ENCODE data around the gene ABRAXAS1.
A peak's percentile ranks its signal among the peaks of the same experiment; 100 is the strongest.
"Not testable (repeated sequence)": the region's sequence is repeated elsewhere in the genome, so short reads cannot be mapped to it uniquely, and the experiment has no call there.

Gene ABRAXAS1

DNA sequence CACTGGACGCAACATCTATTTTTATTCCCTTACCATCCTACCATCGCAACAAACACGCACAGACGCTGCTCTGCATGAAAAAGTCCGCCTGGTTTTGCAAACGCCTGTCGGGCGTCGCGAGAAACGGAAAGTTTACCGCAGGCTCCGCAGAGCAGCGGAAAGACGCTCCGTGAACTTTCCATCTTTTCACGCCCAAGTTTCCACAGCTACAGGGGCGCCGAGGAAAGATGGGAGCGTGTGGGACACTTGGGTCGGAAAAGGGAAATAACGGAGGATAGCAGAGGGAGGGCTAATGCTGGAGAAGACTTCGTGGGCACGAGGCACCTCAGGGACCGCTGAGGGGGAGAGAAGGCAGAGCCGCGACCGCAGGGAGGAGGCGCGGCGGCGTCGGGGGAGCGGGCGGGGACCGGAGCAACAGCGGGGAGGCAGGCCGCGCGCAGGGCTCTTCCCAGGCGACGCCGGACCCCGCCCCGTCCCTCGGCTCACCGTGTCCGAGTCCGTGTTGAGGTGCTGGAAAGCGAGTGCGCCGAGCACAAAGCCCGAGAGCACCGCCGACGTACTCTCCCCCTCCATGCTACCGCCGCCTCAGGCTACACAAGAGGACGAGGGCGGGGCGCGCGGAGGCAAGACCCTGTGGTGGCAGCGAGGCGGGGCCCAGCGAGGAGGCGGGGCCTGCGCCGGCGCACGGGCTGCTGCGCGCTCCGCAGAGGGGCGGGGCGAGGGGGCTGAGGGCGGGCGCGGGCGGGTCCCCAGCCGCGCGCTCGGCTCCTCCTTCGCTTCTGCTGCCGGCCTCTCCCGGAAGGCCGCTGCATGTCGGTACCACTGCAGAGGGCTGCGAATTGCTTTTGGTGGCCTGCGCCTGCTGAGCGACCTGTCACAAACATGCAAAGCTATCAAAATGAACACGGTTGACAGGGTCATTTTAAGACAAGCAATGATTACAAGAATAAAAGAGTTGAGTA is at the start of gene ABRAXAS1:
Gene ABRAXAS1, minus strand, starts transcription at position 601 of the 962 bp plus-strand sequence. Its CDS starts 28 bp downstream, at position 573.
- Histone ChIP-seq H3K4me1 (ENCODE audit: control insufficient read depth, insufficient read depth, low read length) (peaks cover 7% of the 10 kb centered on the region), H3K27ac (ENCODE audit: low read depth, low read length) (peak within 1 kb of the TSS; percentile 93), H3K9ac (ENCODE audit: low read length) (peak within 1 kb of the TSS; percentile 73), H3K36me3 (ENCODE audit: control insufficient read depth, insufficient read depth, low read length) (no peaks in the 10 kb centered on the region), H3K27me3 (ENCODE audit: control insufficient read depth, insufficient read depth, low read length) (no peaks in the 10 kb centered on the region), H3K4me3 (ENCODE audit: low read length) (peak within 1 kb of the TSS; percentile 84)

DNA sequence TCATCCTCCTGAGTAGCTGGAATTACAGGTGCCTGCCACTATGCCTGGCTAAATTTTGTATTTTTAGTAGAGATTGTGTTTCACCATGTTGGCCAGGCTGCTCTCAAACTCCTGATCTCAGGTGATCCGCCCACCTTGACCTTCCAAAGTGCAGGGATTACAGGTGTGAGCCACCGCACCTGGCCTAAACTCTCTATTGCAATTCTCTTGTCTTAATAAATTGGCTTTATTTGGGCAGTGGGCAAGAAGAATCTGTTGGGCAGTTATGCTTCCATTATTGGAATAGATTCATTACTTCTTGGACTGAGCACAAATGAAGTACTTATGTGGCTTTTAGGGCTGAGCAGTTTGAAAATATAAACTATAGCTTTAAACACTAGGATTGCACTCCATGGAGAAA is 42.8 kb upstream of the ABRAXAS1 start:
- Histone ChIP-seq H3K4me1 (ENCODE audit: control insufficient read depth, insufficient read depth, low read length) (no peaks in the 10 kb centered on the region), H3K9ac (ENCODE audit: low read length) (no peak overlapping the region), H3K27me3 (ENCODE audit: control insufficient read depth, insufficient read depth, low read length) (no peaks in the 10 kb centered on the region), H3K36me3 (ENCODE audit: control insufficient read depth, insufficient read depth, low read length) (no peaks in the 10 kb centered on the region), H3K27ac (ENCODE audit: low read depth, low read length) (no peak overlapping the region), H3K4me3 (ENCODE audit: low read length) (no peak overlapping the region)

DNA sequence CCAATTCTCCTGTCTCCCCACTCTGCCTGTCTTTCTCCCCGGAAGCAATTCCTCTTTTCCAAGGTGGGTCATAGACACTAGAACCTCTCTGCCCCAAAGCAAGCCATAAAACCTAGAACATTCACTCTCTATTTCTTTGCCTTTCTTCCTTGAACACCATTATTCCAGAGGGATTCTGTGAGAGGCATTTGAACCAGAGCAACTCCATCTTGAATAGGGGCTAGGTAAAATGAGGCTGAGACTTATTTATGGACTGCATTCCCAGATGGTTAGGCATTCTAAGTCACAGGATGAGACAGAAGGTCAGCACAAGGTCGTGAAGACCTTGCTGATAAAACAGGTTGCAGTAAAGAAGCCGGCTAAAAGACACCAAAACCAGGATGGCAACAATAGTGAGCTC is 37.3 kb upstream of the ABRAXAS1 start:
- Histone ChIP-seq H3K4me1 (ENCODE audit: control insufficient read depth, insufficient read depth, low read length) (no peaks in the 10 kb centered on the region), H3K4me3 (ENCODE audit: low read length) (no peak overlapping the region), H3K9ac (ENCODE audit: low read length) (no peak overlapping the region), H3K27ac (ENCODE audit: low read depth, low read length) (no peak overlapping the region), H3K36me3 (ENCODE audit: control insufficient read depth, insufficient read depth, low read length) (no peaks in the 10 kb centered on the region), H3K27me3 (ENCODE audit: control insufficient read depth, insufficient read depth, low read length) (no peaks in the 10 kb centered on the region)

- Histone ChIP-seq H3K27ac (ENCODE audit: low read depth, low read length) (no peak overlapping the region), H3K9ac (ENCODE audit: low read length) (no peak overlapping the region), H3K4me1 (ENCODE audit: control insufficient read depth, insufficient read depth, low read length) (no peaks in the 10 kb centered on the region), H3K4me3 (ENCODE audit: low read length) (no peak overlapping the region), H3K36me3 (ENCODE audit: control insufficient read depth, insufficient read depth, low read length) (no peaks in the 10 kb centered on the region), H3K27me3 (ENCODE audit: control insufficient read depth, insufficient read depth, low read length) (no peaks in the 10 kb centered on the region)
These were observed 31.3 kb upstream of the ABRAXAS1 start for GRCh38 chr4:83516042-83516772.

DNA sequence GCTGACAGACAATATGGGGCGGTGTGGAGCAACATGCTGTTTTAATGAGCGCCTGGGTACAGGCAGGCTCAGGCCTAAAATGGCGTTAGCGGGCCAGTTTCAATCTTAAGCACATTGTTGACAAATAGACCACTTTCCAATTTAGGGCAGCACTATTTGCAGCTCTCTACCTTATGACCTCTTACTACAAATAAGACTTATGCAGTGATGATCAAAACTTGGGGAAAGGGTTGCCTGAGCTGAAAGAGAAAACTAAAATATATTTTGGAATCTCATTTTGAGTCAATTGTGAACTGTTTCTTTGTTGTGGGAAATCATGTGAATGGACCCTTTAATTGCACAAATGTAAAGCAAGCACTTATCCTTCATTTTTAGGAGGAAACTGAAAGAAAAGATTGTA is 25.5 kb upstream of the ABRAXAS1 start:
- H3K4me1 ChIP-seq (ENCODE audit: control insufficient read depth, insufficient read depth, low read length), result no peaks in the 10 kb centered on the region
- no peak overlapping the region for H3K27ac ChIP-seq (ENCODE audit: low read depth, low read length)
- no peak overlapping the region for H3K9ac ChIP-seq (ENCODE audit: low read length)
- no peak overlapping the region for H3K4me3 ChIP-seq (ENCODE audit: low read length)
- H3K36me3 ChIP-seq (ENCODE audit: control insufficient read depth, insufficient read depth, low read length), result no peaks in the 10 kb centered on the region
- no peaks in the 10 kb centered on the region for H3K27me3 ChIP-seq (ENCODE audit: control insufficient read depth, insufficient read depth, low read length)

GRCh38 chr4:83509156-83509585 is 24.3 kb upstream of the ABRAXAS1 start:
- H3K4me3 ChIP-seq (ENCODE audit: low read length); H3K27me3 ChIP-seq (ENCODE audit: control insufficient read depth, insufficient read depth, low read length); H3K27ac ChIP-seq (ENCODE audit: low read depth, low read length); H3K4me1 ChIP-seq (ENCODE audit: control insufficient read depth, insufficient read depth, low read length); H3K36me3 ChIP-seq (ENCODE audit: control insufficient read depth, insufficient read depth, low read length); H3K9ac ChIP-seq (ENCODE audit: low read length): not testable (repeated sequence)

DNA sequence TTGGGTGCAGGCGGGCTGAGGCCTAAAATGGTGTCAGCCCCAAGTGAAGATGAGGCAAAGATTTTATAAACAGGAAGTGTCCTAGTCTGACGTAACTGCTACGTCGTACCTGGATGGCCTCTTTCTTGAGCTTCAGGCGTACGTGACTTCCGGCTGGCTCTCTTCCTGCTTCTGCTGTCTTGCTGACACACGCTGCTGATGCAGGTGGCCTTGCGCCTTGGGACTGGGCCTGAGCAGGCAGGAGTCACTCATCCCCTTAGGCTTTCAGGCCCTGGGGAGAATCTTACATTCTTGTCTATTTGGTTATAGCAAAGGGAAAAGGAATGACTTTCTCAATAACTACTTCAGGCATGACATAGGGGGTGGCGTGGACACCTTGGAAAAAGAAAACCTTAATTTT is 20.1 kb upstream of the ABRAXAS1 start:
- no peak overlapping the region for H3K27ac ChIP-seq (ENCODE audit: low read depth, low read length)
- H3K9ac ChIP-seq (ENCODE audit: low read length), result no peak overlapping the region
- no peaks in the 10 kb centered on the region for H3K4me1 ChIP-seq (ENCODE audit: control insufficient read depth, insufficient read depth, low read length)
- H3K27me3 ChIP-seq (ENCODE audit: control insufficient read depth, insufficient read depth, low read length), result no peaks in the 10 kb centered on the region
- H3K4me3 ChIP-seq (ENCODE audit: low read length), result no peak overlapping the region
- no peaks in the 10 kb centered on the region for H3K36me3 ChIP-seq (ENCODE audit: control insufficient read depth, insufficient read depth, low read length)

DNA sequence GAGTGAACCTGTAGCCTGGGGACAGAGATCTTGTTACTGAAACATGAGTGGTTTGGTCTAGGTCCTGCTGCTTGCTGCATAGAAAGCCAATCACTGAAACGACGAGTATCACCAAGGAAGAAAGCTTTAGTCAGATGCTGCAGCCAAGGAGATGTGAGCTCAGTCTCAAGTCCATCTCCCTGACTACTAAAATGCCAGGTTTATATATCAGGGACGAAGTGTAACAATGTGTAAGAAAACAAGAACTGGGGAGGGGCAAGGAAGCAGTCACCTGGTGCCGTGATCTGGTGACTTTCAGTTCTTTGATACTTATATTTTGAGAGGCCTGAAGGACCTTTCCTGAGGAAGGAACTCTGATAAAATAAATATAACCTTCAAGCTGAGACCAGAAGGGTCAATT is 19.6 kb upstream of the ABRAXAS1 start:
- no peak overlapping the region for H3K9ac ChIP-seq (ENCODE audit: low read length)
- no peak overlapping the region for H3K27ac ChIP-seq (ENCODE audit: low read depth, low read length)
- H3K27me3 ChIP-seq (ENCODE audit: control insufficient read depth, insufficient read depth, low read length), result no peaks in the 10 kb centered on the region
- no peak overlapping the region for H3K4me3 ChIP-seq (ENCODE audit: low read length)
- H3K36me3 ChIP-seq (ENCODE audit: control insufficient read depth, insufficient read depth, low read length), result no peaks in the 10 kb centered on the region
- H3K4me1 ChIP-seq (ENCODE audit: control insufficient read depth, insufficient read depth, low read length), result no peaks in the 10 kb centered on the region

GRCh38 chr4:83503974-83504373 is 19.1 kb upstream of the ABRAXAS1 start:
- H3K9ac ChIP-seq (ENCODE audit: low read length), result no peak overlapping the region
- no peak overlapping the region for H3K4me3 ChIP-seq (ENCODE audit: low read length)
- no peaks in the 10 kb centered on the region for H3K4me1 ChIP-seq (ENCODE audit: control insufficient read depth, insufficient read depth, low read length)
- H3K27me3 ChIP-seq (ENCODE audit: control insufficient read depth, insufficient read depth, low read length), result no peaks in the 10 kb centered on the region
- no peak overlapping the region for H3K27ac ChIP-seq (ENCODE audit: low read depth, low read length)
- H3K36me3 ChIP-seq (ENCODE audit: control insufficient read depth, insufficient read depth, low read length), result no peaks in the 10 kb centered on the region

- H3K27ac ChIP-seq (ENCODE audit: low read depth, low read length); H3K4me1 ChIP-seq (ENCODE audit: control insufficient read depth, insufficient read depth, low read length); H3K27me3 ChIP-seq (ENCODE audit: control insufficient read depth, insufficient read depth, low read length); H3K9ac ChIP-seq (ENCODE audit: low read length); H3K36me3 ChIP-seq (ENCODE audit: control insufficient read depth, insufficient read depth, low read length); H3K4me3 ChIP-seq (ENCODE audit: low read length): not testable (repeated sequence)
These were observed 16.8 kb upstream of the ABRAXAS1 start for GRCh38 chr4:83501671-83502070.

GRCh38 chr4:83498187-83498586 is 13.3 kb upstream of the ABRAXAS1 start:
- Histone ChIP-seq H3K4me1 (ENCODE audit: control insufficient read depth, insufficient read depth, low read length) (no peaks in the 10 kb centered on the region), H3K27ac (ENCODE audit: low read depth, low read length) (no peak overlapping the region)

GRCh38 chr4:83496085-83496917 is 11.4 kb upstream of the ABRAXAS1 start:
- H3K9ac ChIP-seq (ENCODE audit: low read length); H3K4me1 ChIP-seq (ENCODE audit: control insufficient read depth, insufficient read depth, low read length); H3K4me3 ChIP-seq (ENCODE audit: low read length); H3K27ac ChIP-seq (ENCODE audit: low read depth, low read length); H3K27me3 ChIP-seq (ENCODE audit: control insufficient read depth, insufficient read depth, low read length); H3K36me3 ChIP-seq (ENCODE audit: control insufficient read depth, insufficient read depth, low read length): not testable (repeated sequence)

More at GRCh38 chr4:83498187-83498586, 13.3 kb upstream of the ABRAXAS1 start:
- Histone ChIP-seq H3K4me3 (ENCODE audit: low read length) (no peak overlapping the region), H3K36me3 (ENCODE audit: control insufficient read depth, insufficient read depth, low read length) (no peaks in the 10 kb centered on the region), H3K27me3 (ENCODE audit: control insufficient read depth, insufficient read depth, low read length) (no peaks in the 10 kb centered on the region), H3K9ac (ENCODE audit: low read length) (no peak overlapping the region)
